Stimulated activated CD8-positive, alpha-beta memory T cell treated with anti-CD3 and anti-CD28 coated beads, Interleukin-12 subunit alpha, Interleukin-12 subunit beta, amount 100 ng/mL, for 24 hours (primary cell): ENCODE measurements around the gene DGUOK.
"Not testable (repeated sequence)": the region's sequence is repeated elsewhere in the genome, so short reads cannot be mapped to it uniquely, and the experiment has no call there.

ENCODE experiments used
- DNase-seq: peaks from one replicate; pipeline ENCODE4 v3.0.0-alpha.2; 2020; ENCODE audit errors: extremely low read depth

The DGUOK gene

GRCh38 chr2:73899801-73900336, 26.8 kb upstream of the DGUOK start:
- DNase-seq, result no peak

GRCh38 chr2:73901143-73901542, 25.5 kb upstream of the DGUOK start:
- no peak for DNase-seq

GRCh38 chr2:73902284-73902683, 24.4 kb upstream of the DGUOK start:
- DNase-seq, result no peak

GRCh38 chr2:73903313-73903712, 23.4 kb upstream of the DGUOK start:
- DNase-seq, result no peak

GRCh38 chr2:73903949-73904613, 22.6 kb upstream of the DGUOK start:
- not testable (repeated sequence) for DNase-seq

GRCh38 chr2:73904952-73905351, 21.7 kb upstream of the DGUOK start:
- DNase-seq, result no peak

GRCh38 chr2:73906847-73907505, 19.7 kb upstream of the DGUOK start:
- DNase-seq, result no peak

- DNase-seq, result no peak
Observed at GRCh38 chr2:73907840-73908452, 18.7 kb upstream of the DGUOK start.

- DNase-seq, result no peak
Observed at GRCh38 chr2:73908689-73909652, 17.7 kb upstream of the DGUOK start.

- no peak for DNase-seq
Observed at GRCh38 chr2:73910873-73911547, 15.7 kb upstream of the DGUOK start.

GRCh38 chr2:73911548-73912208, 15.0 kb upstream of the DGUOK start:
- no peak for DNase-seq

- no peak for DNase-seq
Observed at GRCh38 chr2:73913414-73914054, 13.1 kb upstream of the DGUOK start.

GRCh38 chr2:73914667-73915066, 12.0 kb upstream of the DGUOK start:
- DNase-seq, result no peak

- no peak for DNase-seq
Observed at GRCh38 chr2:73915437-73915993, 11.2 kb upstream of the DGUOK start.

GRCh38 chr2:73916666-73917065, 10.0 kb upstream of the DGUOK start:
- DNase-seq, result no peak

GRCh38 chr2:73917296-73917695, 9.4 kb upstream of the DGUOK start:
- DNase-seq, result no peak

- no peak for DNase-seq
Observed at GRCh38 chr2:73917696-73918207, 8.9 kb upstream of the DGUOK start.

- DNase-seq, result no peak
Observed at GRCh38 chr2:73918856-73919255, 7.8 kb upstream of the DGUOK start.

GRCh38 chr2:73919596-73920228, 7.0 kb upstream of the DGUOK start:
- DNase-seq, result no peak
